ENCODE measurements around the gene MANEAL. TPM values are rescaled to one million over a fixed set of nuclear protein-coding genes. Genes with fewer than 3 reads are reported as not detected.

Gene MANEAL
- polyA plus RNA-seq, 3 donors: 0.24 to 0.56 TPM; not detected in 1

DNA sequence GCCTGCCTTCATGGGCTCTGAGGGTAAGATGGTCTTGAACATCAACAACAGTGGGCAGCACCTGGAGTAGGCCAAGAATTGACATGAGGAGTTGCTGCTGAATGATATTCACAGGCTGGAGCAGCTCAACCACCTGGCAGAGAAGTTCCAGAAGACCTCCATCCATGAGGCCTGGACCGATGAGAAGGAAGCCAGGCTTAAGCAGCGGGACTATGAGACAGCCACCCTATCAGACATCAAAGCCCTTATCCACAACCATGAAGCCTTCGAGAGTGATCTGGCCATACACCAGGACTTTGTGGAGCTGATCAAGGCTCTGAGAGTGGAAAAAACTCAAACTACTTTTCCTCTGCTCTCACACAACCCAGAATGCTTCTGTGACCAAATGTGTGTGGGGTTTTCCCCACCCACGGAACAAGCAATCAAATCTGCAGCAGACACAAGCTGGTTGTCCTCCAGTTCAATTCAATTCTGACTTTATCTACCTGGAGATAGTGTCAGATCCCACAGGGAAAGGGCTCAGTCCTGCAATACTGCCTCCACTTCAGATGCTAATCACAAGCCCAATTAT is 16.6 kb upstream of the MANEAL start:
- no peaks in the 10 kb centered on the region for H3K36me3 ChIP-seq (replicated peaks in 1 of 2; ENCODE audit: control insufficient read depth in 1 of 2, insufficient read depth in 2 of 2, low read length in 2 of 2)
- H3K4me1 ChIP-seq (ENCODE audit: control insufficient read depth in 1 of 2, insufficient read depth in 2 of 2, low read length in 2 of 2): no peaks in the 10 kb centered on the region
- H3K9me3 ChIP-seq (replicated peaks in 1 of 2; ENCODE audit: control insufficient read depth in 1 of 2, insufficient read depth in 1 of 2, low read length in 2 of 2): no peaks in the 10 kb centered on the region
- WGBS (ENCODE audit: insufficient coverage): 80% methylated on average over 2 of the region's 4 CpGs
- DNase-seq: no peak
- no peak overlapping the region for H3K4me3 ChIP-seq (replicated peaks in 1 of 3; ENCODE audit: low read depth in 2 of 3, low read length in 3 of 3)
- H4K20me1 ChIP-seq (ENCODE audit: insufficient read depth, low read length): no peaks in the 10 kb centered on the region
- Mint-ChIP-seq H3K36me3 (no peaks in the 10 kb centered on the region), H3K9me3 (peaks cover 0 to 13% (median 0%) of the 10 kb centered on the region in 7 donors), H3K27ac (no peak overlapping the region), H3K4me1 (peaks cover 4% of the 10 kb centered on the region), H3K4me3 (no peak overlapping the region), H3K27me3 (ENCODE audit: low read depth in 3 of 3) (peaks cover 6 to 28% (median 19%) of the 10 kb centered on the region in 3 donors)
- H2AFZ ChIP-seq (ENCODE audit: insufficient read depth, low read depth, low read length, poor library complexity, severe bottlenecking): no peak overlapping the region
- TF ChIP-seq, protein P1, sequence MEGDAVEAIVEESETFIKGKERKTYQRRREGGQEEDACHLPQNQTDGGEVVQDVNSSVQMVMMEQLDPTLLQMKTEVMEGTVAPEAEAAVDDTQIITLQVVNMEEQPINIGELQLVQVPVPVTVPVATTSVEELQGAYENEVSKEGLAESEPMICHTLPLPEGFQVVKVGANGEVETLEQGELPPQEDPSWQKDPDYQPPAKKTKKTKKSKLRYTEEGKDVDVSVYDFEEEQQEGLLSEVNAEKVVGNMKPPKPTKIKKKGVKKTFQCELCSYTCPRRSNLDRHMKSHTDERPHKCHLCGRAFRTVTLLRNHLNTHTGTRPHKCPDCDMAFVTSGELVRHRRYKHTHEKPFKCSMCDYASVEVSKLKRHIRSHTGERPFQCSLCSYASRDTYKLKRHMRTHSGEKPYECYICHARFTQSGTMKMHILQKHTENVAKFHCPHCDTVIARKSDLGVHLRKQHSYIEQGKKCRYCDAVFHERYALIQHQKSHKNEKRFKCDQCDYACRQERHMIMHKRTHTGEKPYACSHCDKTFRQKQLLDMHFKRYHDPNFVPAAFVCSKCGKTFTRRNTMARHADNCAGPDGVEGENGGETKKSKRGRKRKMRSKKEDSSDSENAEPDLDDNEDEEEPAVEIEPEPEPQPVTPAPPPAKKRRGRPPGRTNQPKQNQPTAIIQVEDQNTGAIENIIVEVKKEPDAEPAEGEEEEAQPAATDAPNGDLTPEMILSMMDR (IDR thresholded peaks at IDR 0.05): no peak
- H3K4me2 ChIP-seq (replicated peaks; ENCODE audit: extremely low read depth, low read length, poor library complexity, severe bottlenecking): no peak overlapping the region
- H3K27me3 ChIP-seq (ENCODE audit: control insufficient read depth in 2 of 2, insufficient read depth in 2 of 2, low read length in 2 of 2): no peaks in the 10 kb centered on the region
- no peak overlapping the region for H3K27ac ChIP-seq (ENCODE audit: low read depth in 1 of 2, low read length in 2 of 2)
- H3K79me2 ChIP-seq (ENCODE audit: insufficient read depth, low read length): no peaks in the 10 kb centered on the region
- intact Hi-C loops (cut with micrococcal nuclease): no loop called here
- H3K9ac ChIP-seq (ENCODE audit: insufficient read depth, low read length, poor library complexity, severe bottlenecking): no peak overlapping the region

DNA sequence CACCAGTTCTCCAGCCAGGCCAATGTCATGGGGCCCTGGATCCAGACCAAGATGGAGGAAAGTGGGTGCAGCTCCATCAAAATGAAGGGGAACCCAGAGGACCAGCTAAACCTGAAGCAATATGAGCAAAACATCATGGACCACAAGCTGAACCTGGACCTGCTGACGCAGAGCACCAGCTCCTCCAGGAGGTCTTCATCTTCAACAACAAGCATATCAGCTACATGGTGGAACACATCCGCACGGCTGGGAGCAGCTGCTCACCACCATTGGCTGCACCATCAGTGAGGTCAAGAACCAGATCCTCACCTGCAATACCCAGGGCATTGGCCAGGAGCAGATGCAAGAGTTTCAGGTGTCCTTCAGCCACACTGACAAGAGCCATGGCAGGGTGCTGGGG is 15.0 kb upstream of the MANEAL start:
- no peaks in the 10 kb centered on the region for H3K4me1 ChIP-seq (ENCODE audit: control insufficient read depth in 1 of 2, insufficient read depth in 2 of 2, low read length in 2 of 2)
- Mint-ChIP-seq H3K27ac (no peak overlapping the region), H3K9me3 (peaks cover 0 to 3% (median 0%) of the 10 kb centered on the region in 7 donors), H3K4me1 (peaks cover 4% of the 10 kb centered on the region), H3K27me3 (ENCODE audit: low read depth in 3 of 3) (peaks cover 8 to 26% (median 17%) of the 10 kb centered on the region in 3 donors), H3K4me3 (no peak overlapping the region), H3K36me3 (no peaks in the 10 kb centered on the region)
- H3K4me3 ChIP-seq (replicated peaks in 1 of 3; ENCODE audit: low read depth in 2 of 3, low read length in 3 of 3): no peak overlapping the region
- no peaks in the 10 kb centered on the region for H3K27me3 ChIP-seq (ENCODE audit: control insufficient read depth in 2 of 2, insufficient read depth in 2 of 2, low read length in 2 of 2)
- 93% methylated on average over 3 of the region's 3 CpGs for WGBS (ENCODE audit: insufficient coverage)
- DNase-seq: no peak
- H3K9ac ChIP-seq (ENCODE audit: insufficient read depth, low read length, poor library complexity, severe bottlenecking): no peak overlapping the region
- no peaks in the 10 kb centered on the region for H3K9me3 ChIP-seq (replicated peaks in 1 of 2; ENCODE audit: control insufficient read depth in 1 of 2, insufficient read depth in 1 of 2, low read length in 2 of 2)
- H3K79me2 ChIP-seq (ENCODE audit: insufficient read depth, low read length): no peaks in the 10 kb centered on the region
- no peaks in the 10 kb centered on the region for H4K20me1 ChIP-seq (ENCODE audit: insufficient read depth, low read length)
- H2AFZ ChIP-seq (ENCODE audit: insufficient read depth, low read depth, low read length, poor library complexity, severe bottlenecking): no peak overlapping the region
- H3K36me3 ChIP-seq (replicated peaks in 1 of 2; ENCODE audit: control insufficient read depth in 1 of 2, insufficient read depth in 2 of 2, low read length in 2 of 2): no peaks in the 10 kb centered on the region
- H3K27ac ChIP-seq (ENCODE audit: low read depth in 1 of 2, low read length in 2 of 2): no peak overlapping the region
- intact Hi-C loops (cut with micrococcal nuclease): no loop called here
- TF ChIP-seq, protein P1 (IDR thresholded peaks at IDR 0.05): no peak
- no peak overlapping the region for H3K4me2 ChIP-seq (replicated peaks; ENCODE audit: extremely low read depth, low read length, poor library complexity, severe bottlenecking)
